Thyroid gland (tissue), 4 donors: ENCODE measurements around the gene ATG5. TPM values are rescaled to one million over a fixed set of nuclear protein-coding genes. Genes with fewer than 3 reads are reported as not detected.

Experiments used
- DNase-seq, 2 donors: peaks; one replicate each; pipeline ENCODE4 v3.0.0-alpha.2; 2019
- H3K27ac ChIP-seq, 3 donors: fragments of 200-600 bp; sonication (generic); 1 replicate in 2 of 3; 2 replicates in 1 of 3; pipeline ENCODE4 v1.5.1; 2016 to 2019; ENCODE audit warnings: mild to moderate bottlenecking in 1 of 3, moderate library complexity in 1 of 3
- H3K27me3 ChIP-seq: fragments of 200-600 bp; sonication (generic); one replicate; pipeline ENCODE4 v1.5.1; 2019
- H3K36me3 ChIP-seq, 2 donors: fragments of 200-600 bp; sonication (generic); one replicate each; pipeline ENCODE4 v1.5.1; 2016 to 2019
- H3K4me1 ChIP-seq, 2 donors: fragments of 200-600 bp; sonication (generic); one replicate each; pipeline ENCODE4 v1.5.1; 2017 to 2019
- H3K4me3 ChIP-seq, 3 donors: fragments of 200-600 bp; sonication (generic); replicated peaks in 1 of 3; 1 replicate in 2 of 3; 2 replicates in 1 of 3; pipeline ENCODE4 v1.5.1; 2016; ENCODE audit warnings: mild to moderate bottlenecking in 1 of 3
- H3K9me3 ChIP-seq: fragments of 200-600 bp; sonication (generic); one replicate; pipeline ENCODE4 v1.5.1; 2017
- POLR2A ChIP-seq, 2 donors: fragments of 450-650 bp; IDR thresholded peaks; one replicate each; pipeline ENCODE4 v1.6.1; 2017; ENCODE audit warnings: antibody characterized with exemption in 2 of 2, mild to moderate bottlenecking in 2 of 2, moderate library complexity in 1 of 2
- WGBS, 2 donors: methylation state at CpG; one replicate each; pipeline ENCODE4 v1.1.5; 2017; 5-methylcytosine and 5-hydroxymethylcytosine counted together
- intact Hi-C: fragments of 100-400 bp; cut with DNase I; formaldehyde crosslinking; loops from one replicate; pipeline ENCODE4 v1.15.1; 2023
- total RNA-seq, 4 donors: library from RNA; depleted of rRNA; stranded (reverse); fragments of >200 nt; gene quantifications; one replicate each; pipeline ENCODE4 v1.2.3, GENCODE V29; 2016
- TF ChIP-seq, protein P1 (sequence below), 6 experiments: fragments of 200-600 bp in 3 of 6; fragments of 450-650 bp in 3 of 6; sonication (generic) in 3 of 6; IDR thresholded peaks; one replicate each; pipeline ENCODE4 v1.5.1; 2016 to 2019; ENCODE audit warnings: antibody characterized with exemption in 6 of 6, mild to moderate bottlenecking in 2 of 6, inconsistent platforms in 1 of 6, moderate library complexity in 1 of 6

ATG5 gene
- total RNA-seq, 4 donors from 2014 or later = 44.4 to 58.7 (median 48.7) TPM

DNA sequence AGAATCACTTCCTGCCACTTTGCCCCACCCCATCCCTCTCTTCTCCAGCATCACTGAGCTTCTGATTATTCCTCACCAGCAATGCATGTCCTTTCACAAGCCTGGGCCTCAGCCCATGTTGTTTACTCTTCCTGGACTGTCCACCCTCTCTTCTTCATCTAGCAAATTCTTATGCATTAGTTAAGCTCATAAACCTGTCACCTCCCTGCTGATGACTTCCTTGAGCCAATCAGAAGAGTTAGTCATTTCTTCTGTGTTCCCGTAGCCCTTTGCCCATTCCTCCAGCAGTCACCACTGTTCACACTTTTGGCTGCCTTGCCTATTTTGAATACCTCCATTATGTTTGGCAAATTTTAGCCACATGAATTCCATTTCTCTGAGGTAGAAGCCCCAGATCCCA is 30.8 kb upstream of the ATG5 start:
- H3K4me1 ChIP-seq = peaks cover 0 to 8% of the 10 kb centered on the region in 2 donors
- no peak for DNase-seq
- no peak overlapping the region for H3K4me3 ChIP-seq
- no peaks in the 10 kb centered on the region for H3K27me3 ChIP-seq
- WGBS, 2 donors = 86 to 90% methylated on average over 1 of the region's 1 CpG
- intact Hi-C loops = no loop called here
- no peaks in the 10 kb centered on the region for H3K9me3 ChIP-seq
- TF ChIP-seq POLR2A (IDR thresholded peaks at IDR 0.05) = no peak
- TF ChIP-seq, protein P1, sequence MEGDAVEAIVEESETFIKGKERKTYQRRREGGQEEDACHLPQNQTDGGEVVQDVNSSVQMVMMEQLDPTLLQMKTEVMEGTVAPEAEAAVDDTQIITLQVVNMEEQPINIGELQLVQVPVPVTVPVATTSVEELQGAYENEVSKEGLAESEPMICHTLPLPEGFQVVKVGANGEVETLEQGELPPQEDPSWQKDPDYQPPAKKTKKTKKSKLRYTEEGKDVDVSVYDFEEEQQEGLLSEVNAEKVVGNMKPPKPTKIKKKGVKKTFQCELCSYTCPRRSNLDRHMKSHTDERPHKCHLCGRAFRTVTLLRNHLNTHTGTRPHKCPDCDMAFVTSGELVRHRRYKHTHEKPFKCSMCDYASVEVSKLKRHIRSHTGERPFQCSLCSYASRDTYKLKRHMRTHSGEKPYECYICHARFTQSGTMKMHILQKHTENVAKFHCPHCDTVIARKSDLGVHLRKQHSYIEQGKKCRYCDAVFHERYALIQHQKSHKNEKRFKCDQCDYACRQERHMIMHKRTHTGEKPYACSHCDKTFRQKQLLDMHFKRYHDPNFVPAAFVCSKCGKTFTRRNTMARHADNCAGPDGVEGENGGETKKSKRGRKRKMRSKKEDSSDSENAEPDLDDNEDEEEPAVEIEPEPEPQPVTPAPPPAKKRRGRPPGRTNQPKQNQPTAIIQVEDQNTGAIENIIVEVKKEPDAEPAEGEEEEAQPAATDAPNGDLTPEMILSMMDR (IDR thresholded peaks at IDR 0.05) = no peak
- H3K36me3 ChIP-seq = no peaks in the 10 kb centered on the region
- no peak overlapping the region for H3K27ac ChIP-seq

- WGBS, 2 donors = 73 to 83% methylated on average over 1 of the region's 1 CpG
- intact Hi-C loops = loop anchor here (10.0 kb wide), 1 partner anchor 648 kb away; no protein-coding TSS in a partner anchor
- no peak overlapping the region for H3K4me3 ChIP-seq
These were observed 21.7 kb upstream of the ATG5 start for GRCh38 chr6:106347219-106347618.

GRCh38 chr6:106339334-106340029 is 13.9 kb upstream of the ATG5 start:
- Histone ChIP-seq H3K4me1 (no peaks in the 10 kb centered on the region), H3K27me3 (no peaks in the 10 kb centered on the region), H3K9me3 (no peaks in the 10 kb centered on the region), H3K36me3 (no peaks in the 10 kb centered on the region), H3K27ac (no peak overlapping the region), H3K4me3 (no peak overlapping the region)
- WGBS, 2 donors = 24 to 31% methylated on average over 9 of the region's 9 CpGs
- DNase-seq = peak; percentile 44 to 50
- intact Hi-C loops = loop anchor here (10.0 kb wide), 2 partner anchors 225 to 655 kb away; no protein-coding TSS in a partner anchor
- no peak for TF ChIP-seq POLR2A (IDR thresholded peaks at IDR 0.05)
- TF ChIP-seq, protein P1 (IDR thresholded peaks at IDR 0.05) = peak in 5 of 6 experiments; percentile 49 to 68 (median 59)

More at GRCh38 chr6:106347219-106347618, 21.7 kb upstream of the ATG5 start:
- TF ChIP-seq, protein P1 (IDR thresholded peaks at IDR 0.05) = no peak
- no peak for TF ChIP-seq POLR2A (IDR thresholded peaks at IDR 0.05)
- DNase-seq = no peak
- Histone ChIP-seq H3K27ac (no peak overlapping the region), H3K9me3 (no peaks in the 10 kb centered on the region), H3K4me1 (no peaks in the 10 kb centered on the region), H3K36me3 (no peaks in the 10 kb centered on the region), H3K27me3 (no peaks in the 10 kb centered on the region)

GRCh38 chr6:106334646-106335448 is 9.3 kb upstream of the ATG5 start:
- H3K36me3 ChIP-seq = no peaks in the 10 kb centered on the region
- H3K4me3 ChIP-seq = no peak overlapping the region
- no peaks in the 10 kb centered on the region for H3K4me1 ChIP-seq
- H3K27me3 ChIP-seq = no peaks in the 10 kb centered on the region
- 28% methylated on average over 5 of the region's 5 CpGs for WGBS, 2 donors
- intact Hi-C loops = loop anchor here (10.0 kb wide), 1 partner anchor 230 kb away; no protein-coding TSS in a partner anchor
- no peak overlapping the region for H3K27ac ChIP-seq
- peak; percentile 40 to 50 for DNase-seq
- no peak for TF ChIP-seq POLR2A (IDR thresholded peaks at IDR 0.05)
- TF ChIP-seq, protein P1 (IDR thresholded peaks at IDR 0.05) = peak; percentile 19 to 76 (median 58)
- H3K9me3 ChIP-seq = no peaks in the 10 kb centered on the region
